SK-N-SH (cell line): ENCODE measurements around the gene LTBP1. TPM values are rescaled to one million over a fixed set of nuclear protein-coding genes. Genes with fewer than 3 reads are reported as not detected.

Experiments used
- CTCF ChIA-PET: fragments of 300-600, 350-600 bp; formaldehyde crosslinking; extraction: SDS; loops from one replicate; lab custom pipeline; 2021; lab: Yijun Ruan, JAX
- POLR2A ChIA-PET: fragments of 350-600 bp; sonication (Branson Sonifier 250); formaldehyde crosslinking; extraction: SDS; loops from one replicate; lab custom pipeline; 2020; ENCODE audit warnings: antibody characterized with exemption, inconsistent platforms; lab: Yijun Ruan, JAX
- DNase-seq: peaks from one replicate; pipeline ENCODE4 v3.0.0; 2012
- H2AFZ ChIP-seq: fragments of 200-600 bp; sonication (generic); 2 replicates; pipeline ENCODE4 v1.8.1; 2016; ENCODE audit warnings: antibody characterized with exemption, mild to moderate bottlenecking, low read depth
- H3F3A ChIP-seq: fragments of 200-600 bp; sonication (generic); replicated peaks from 2 replicates; pipeline ENCODE3; 2016; ENCODE audit warnings: antibody characterized with exemption, mild to moderate bottlenecking; ENCODE audit not compliant: insufficient read depth
- H3K27ac ChIP-seq, 2 experiments: fragments of 200-500 bp in 1 of 2; fragments of 200-600 bp in 1 of 2; sonication (Bioruptor generic) in 1 of 2; sonication (generic), shearing (Covaris generic) in 1 of 2; 2 replicates each; pipeline versions ENCODE4 v1.5.1 to v1.6.1; 2014 to 2016; ENCODE audit warnings: low read depth in 2 of 2, inconsistent platforms in 1 of 2, low read length in 1 of 2, mild to moderate bottlenecking in 1 of 2, mixed read lengths in 1 of 2
- H3K27me3 ChIP-seq: fragments of 200-600 bp; sonication (generic), shearing (Covaris generic); 2 replicates; pipeline ENCODE4 v1.6.1; 2016; ENCODE audit warnings: mixed run types; ENCODE audit not compliant: insufficient read depth
- H3K36me3 ChIP-seq, 2 experiments: fragments of 200-500 bp in 1 of 2; fragments of 200-600 bp in 1 of 2; sonication (Bioruptor generic) in 1 of 2; sonication (generic) in 1 of 2; replicated peaks in 1 of 2; 2 replicates each; pipeline versions ENCODE3 to v1.5.1; 2014 to 2016; ENCODE audit warnings: low read length in 1 of 2, mild to moderate bottlenecking in 1 of 2; ENCODE audit not compliant: insufficient read depth in 2 of 2, control insufficient read depth in 1 of 2
- H3K4me1 ChIP-seq, 2 experiments: fragments of 200-500 bp in 1 of 2; fragments of 200-600 bp in 1 of 2; sonication (Bioruptor generic) in 1 of 2; sonication (generic), shearing (Covaris generic) in 1 of 2; 2 replicates each; pipeline versions ENCODE4 v1.5.1 to v1.6.1; 2014 to 2016; ENCODE audit warnings: low read depth in 1 of 2, low read length in 1 of 2, mixed run types in 1 of 2; ENCODE audit not compliant: insufficient read depth in 2 of 2, control insufficient read depth in 1 of 2
- H3K4me2 ChIP-seq: fragments of 200-600 bp; sonication (generic), shearing (Covaris generic); 2 replicates; pipeline ENCODE4 v1.6.1; 2017; ENCODE audit warnings: mixed run types
- H3K4me3 ChIP-seq, 2 experiments: fragments of 200-500 bp in 1 of 2; fragments of 200-600 bp in 1 of 2; sonication (Bioruptor generic) in 1 of 2; sonication (generic), shearing (Covaris generic) in 1 of 2; 2 replicates each; pipeline versions ENCODE4 v1.5.1 to v1.8.1; 2014 to 2016; ENCODE audit warnings: low read depth in 2 of 2, inconsistent platforms in 1 of 2, low read length in 1 of 2, mild to moderate bottlenecking in 1 of 2, mixed read lengths in 1 of 2, moderate library complexity in 1 of 2
- H3K79me2 ChIP-seq: fragments of 200-600 bp; sonication (generic); 2 replicates; pipeline ENCODE4 v1.8.1; 2017; ENCODE audit warnings: mild to moderate bottlenecking; ENCODE audit not compliant: insufficient read depth
- H3K9ac ChIP-seq: fragments of 200-600 bp; sonication (generic); 2 replicates; pipeline ENCODE4 v1.6.1; 2017; ENCODE audit warnings: mixed run types
- H3K9me2 ChIP-seq: fragments of 200-600 bp; sonication (generic); 2 replicates; pipeline ENCODE4 v1.6.1; 2017; ENCODE audit warnings: mixed run types
- H3K9me3 ChIP-seq: fragments of 200-600 bp; sonication (generic); 2 replicates; pipeline ENCODE4 v1.6.1; 2017; ENCODE audit warnings: mixed run types, mild to moderate bottlenecking, moderate library complexity
- H4K20me1 ChIP-seq: fragments of 200-600 bp; sonication (generic); 2 replicates; pipeline ENCODE4 v1.6.1; 2017; ENCODE audit warnings: mild to moderate bottlenecking, mixed run types; ENCODE audit not compliant: insufficient read depth
- CHD2 ChIP-seq: fragments of 150-350 bp; IDR thresholded peaks from 2 replicates; pipeline ENCODE4 v1.6.1; 2018; ENCODE audit warnings: low read length; ENCODE audit not compliant: partially characterized antibody
- CTCF ChIP-seq: fragments of 200-600 bp; sonication (generic); IDR thresholded peaks from 2 replicates; pipeline ENCODE4 v1.6.1; 2017; ENCODE audit warnings: antibody characterized with exemption, mild to moderate bottlenecking, moderate library complexity
- ELF1 ChIP-seq: IDR thresholded peaks from 2 replicates; pipeline ENCODE4 v1.4.0; 2012
- FOSL2 ChIP-seq: IDR thresholded peaks from 2 replicates; pipeline ENCODE4 v1.4.0; 2012; ENCODE audit warnings: low read depth, mild to moderate bottlenecking, moderate library complexity, borderline replicate concordance
- FOXM1 ChIP-seq: IDR thresholded peaks from 2 replicates; pipeline ENCODE4 v1.4.0; 2012; ENCODE audit warnings: low read depth, mild to moderate bottlenecking
- GATA2 ChIP-seq: sonication (generic); formaldehyde crosslinking; IDR thresholded peaks from 2 replicates; pipeline ENCODE4 v1.5.0; 2020; ENCODE audit warnings: mild to moderate bottlenecking, missing genetic modification reagents
- JUND ChIP-seq: IDR thresholded peaks from 2 replicates; pipeline ENCODE4 v1.4.0; 2012
- MAX ChIP-seq: IDR thresholded peaks from 2 replicates; pipeline ENCODE4 v1.4.0; 2012; ENCODE audit warnings: low read depth
- MEF2A ChIP-seq: IDR thresholded peaks from 2 replicates; pipeline ENCODE4 v1.4.0; 2012; ENCODE audit warnings: low read depth, borderline replicate concordance
- MXI1 ChIP-seq: IDR thresholded peaks from 2 replicates; pipeline ENCODE4 v1.6.1; 2012; ENCODE audit warnings: mild to moderate bottlenecking, low read depth, low read length, improper control_type of control experiment
- NFIC ChIP-seq: IDR thresholded peaks from 2 replicates; pipeline ENCODE4 v1.4.0; 2012; ENCODE audit warnings: borderline replicate concordance
- NRF1 ChIP-seq: IDR thresholded peaks from 2 replicates; pipeline ENCODE4 v1.6.1; 2012; ENCODE audit warnings: low read depth, mild to moderate bottlenecking, low read length
- PBX3 ChIP-seq: IDR thresholded peaks from 2 replicates; pipeline ENCODE4; 2012
- POLR2AphosphoS5 ChIP-seq: IDR thresholded peaks from 2 replicates; pipeline ENCODE4 v1.6.1; 2012; ENCODE audit warnings: low read depth, low read length
- RCOR1 ChIP-seq: fragments of 150-350 bp; IDR thresholded peaks from 2 replicates; pipeline ENCODE4 v1.6.1; 2017; ENCODE audit warnings: antibody characterized with exemption, low read length
- RFX5 ChIP-seq: IDR thresholded peaks from 2 replicates; pipeline ENCODE4 v1.6.1; 2012; ENCODE audit warnings: mild to moderate bottlenecking, improper control_type of control experiment, low read length
- RXRA ChIP-seq: IDR thresholded peaks from 2 replicates; pipeline ENCODE4 v1.4.0; 2012; ENCODE audit warnings: low read depth, mild to moderate bottlenecking, borderline replicate concordance
- SMC3 ChIP-seq: IDR thresholded peaks from 2 replicates; pipeline ENCODE4 v1.6.1; 2012; ENCODE audit warnings: low read depth, low read length, improper control_type of control experiment
- TCF12 ChIP-seq: IDR thresholded peaks from 2 replicates; pipeline ENCODE4 v1.4.0; 2012
- USF2 ChIP-seq: fragments of 150-350 bp; IDR thresholded peaks from 2 replicates; pipeline ENCODE4 v1.6.1; 2017; ENCODE audit warnings: antibody characterized with exemption, low read length, low read depth, borderline replicate concordance
- WGBS: methylation state at CpG from one replicate; pipeline ENCODE4 v1.1.6; 2017; ENCODE audit warnings: low lambda C conversion rate; 5-methylcytosine and 5-hydroxymethylcytosine counted together
- polyA plus RNA-seq, 3 experiments: library from polyadenylated mRNA; depleted of rRNA; stranded (reverse); fragments of >200 nt; gene quantifications; 2 replicates each; pipeline ENCODE4 v1.2.3, GENCODE V29; 2012

Gene LTBP1
- polyA plus RNA-seq, 1 of the 3 experiments (the other 2 are of a cell fraction): 467 TPM

GRCh38 chr2:33214436-33214835 is 267.7 kb downstream of the LTBP1 start:
- Histone ChIP-seq H3K4me1 (peaks cover 5 to 75% of the 10 kb centered on the region in 2 experiments), H4K20me1 (no peaks in the 10 kb centered on the region), H3K9me3 (no peaks in the 10 kb centered on the region), H3K9ac (peak overlapping the region; percentile 49), H3K27ac (peak overlapping the region in 1 of 2 experiments; percentile 96; a peak in 2 of 4 replicates), H3K27me3 (no peaks in the 10 kb centered on the region), H3K36me3 (peaks cover 24 to 30% of the 10 kb centered on the region in 2 experiments), H3F3A (peaks cover 59% of the 10 kb centered on the region), H3K9me2 (no peaks in the 10 kb centered on the region), H3K4me2 (peak overlapping the region; percentile 4; the same call in 1 of the 2 replicates), H2AFZ (no peak overlapping the region), H3K79me2 (peaks cover 71% of the 10 kb centered on the region; the same call in 1 of the 2 replicates), H3K4me3 (no peak overlapping the region)
- no peak for DNase-seq
- 78% methylated on average over 11 of the region's 11 CpGs for WGBS
- TF ChIP-seq RCOR1 (no peak), FOSL2 (no peak), RXRA (no peak), TCF12 (no peak), RFX5 (no peak)
- ChIA-PET POLR2A (no interaction called here), CTCF (interaction anchor here (2.1 kb wide), 1 partner anchor 19 kb away, joined by 5 read pairs; no protein-coding TSS in a partner anchor)

GRCh38 chr2:33214857-33215256 is 268.1 kb downstream of the LTBP1 start:
- Histone ChIP-seq H3K4me3 (no peak overlapping the region), H3K4me2 (peak overlapping the region; percentile 4; the same call in 1 of the 2 replicates), H4K20me1 (no peaks in the 10 kb centered on the region), H2AFZ (no peak overlapping the region), H3K9ac (peak overlapping the region; percentile 49), H3K4me1 (peaks cover 5 to 73% of the 10 kb centered on the region in 2 experiments), H3K79me2 (peaks cover 71% of the 10 kb centered on the region; the same call in 1 of the 2 replicates), H3K27ac (peak overlapping the region in 1 of 2 experiments; percentile 96; a peak in 2 of 4 replicates), H3K27me3 (no peaks in the 10 kb centered on the region), H3F3A (peaks cover 59% of the 10 kb centered on the region), H3K9me3 (no peaks in the 10 kb centered on the region), H3K36me3 (peaks cover 24 to 30% of the 10 kb centered on the region in 2 experiments), H3K9me2 (no peaks in the 10 kb centered on the region)
- 72% methylated on average over 6 of the region's 6 CpGs for WGBS
- POLR2A ChIA-PET: no interaction called here
- CTCF ChIA-PET: interaction anchor here (2.1 kb wide), 1 partner anchor 18 kb away, joined by 5 read pairs; no protein-coding TSS in a partner anchor
- TF ChIP-seq ELF1: no peak
- no peak for TF ChIP-seq FOXM1
- no peak for TF ChIP-seq CHD2
- no peak for TF ChIP-seq POLR2AphosphoS5
- DNase-seq: no peak

GRCh38 chr2:33215299-33215698 is 268.5 kb downstream of the LTBP1 start:
- H3K9me2 ChIP-seq: no peaks in the 10 kb centered on the region
- H3K4me3 ChIP-seq: no peak overlapping the region
- peaks cover 24 to 30% of the 10 kb centered on the region in 2 experiments for H3K36me3 ChIP-seq
- peak overlapping the region; percentile 16; the same call in 1 of the 2 replicates for H3K9ac ChIP-seq
- no peak overlapping the region for H2AFZ ChIP-seq
- no peaks in the 10 kb centered on the region for H4K20me1 ChIP-seq
- 47% methylated on average over 3 of the region's 3 CpGs for WGBS
- H3K4me2 ChIP-seq: peak overlapping the region; percentile 3; the same call in 1 of the 2 replicates
- H3K27ac ChIP-seq: peak overlapping the region in 1 of 2 experiments; percentile 96; a peak in 2 of 4 replicates
- DNase-seq: no peak
- peaks cover 59% of the 10 kb centered on the region for H3F3A ChIP-seq
- ChIA-PET POLR2A (no interaction called here), CTCF (interaction anchor here (2.1 kb wide), 1 partner anchor 18 kb away, joined by 5 read pairs; no protein-coding TSS in a partner anchor)
- peaks cover 3 to 69% of the 10 kb centered on the region in 2 experiments for H3K4me1 ChIP-seq
- no peaks in the 10 kb centered on the region for H3K9me3 ChIP-seq
- H3K27me3 ChIP-seq: no peaks in the 10 kb centered on the region
- peaks cover 71% of the 10 kb centered on the region; the same call in 1 of the 2 replicates for H3K79me2 ChIP-seq
- TF ChIP-seq MAX: 0 out of 2 replicates have a peak, but pooled peaks have one; percentile 11
- no peak for TF ChIP-seq MEF2A
- peak; percentile 22; the same call in 1 of the 2 replicates for TF ChIP-seq CTCF
- no peak for TF ChIP-seq MXI1
- TF ChIP-seq TCF12: peak; percentile 60
- TF ChIP-seq GATA2 (CRISPR knock-in tag): no peak
- TF ChIP-seq PBX3: no peak
- TF ChIP-seq NRF1: no peak
- no peak for TF ChIP-seq FOXM1
- TF ChIP-seq JUND: peak; percentile 35
- no peak for TF ChIP-seq SMC3
- peak; percentile 63; the same call in 1 of the 2 replicates for TF ChIP-seq NFIC
- no peak for TF ChIP-seq USF2
